WERI-Rb-1 (cell line): ENCODE measurements around the gene CYP27B1.

Source experiments
- DNase-seq: peaks from one replicate; pipeline ENCODE4 v3.0.0-alpha.2; 2020
- H3K27ac ChIP-seq: fragments of 250-450 bp; sonication (Bioruptor Pico); 2 replicates; pipeline ENCODE4 v1.5.1; 2020; ENCODE audit warnings: mild to moderate bottlenecking, moderate library complexity
- H3K27me3 ChIP-seq: fragments of 250-450 bp; sonication (Bioruptor Pico); 2 replicates; pipeline ENCODE4 v1.5.1; 2021; ENCODE audit warnings: mild to moderate bottlenecking, low read depth, moderate library complexity; ENCODE audit not compliant: insufficient read depth, severe bottlenecking
- H3K36me3 ChIP-seq: fragments of 250-450 bp; sonication (Bioruptor Pico); 2 replicates; pipeline ENCODE4 v1.5.1; 2020; ENCODE audit warnings: mild to moderate bottlenecking, moderate library complexity
- H3K4me3 ChIP-seq: 2 replicates; pipeline ENCODE4 v1.5.1; 2011; ENCODE audit warnings: low read depth, mild to moderate bottlenecking, control low read depth, low read length
- H3K9me3 ChIP-seq: fragments of 250-450 bp; sonication (Bioruptor Pico); 2 replicates; pipeline ENCODE4 v1.5.1; 2021; ENCODE audit warnings: mild to moderate bottlenecking, moderate library complexity; ENCODE audit not compliant: severe bottlenecking
- CTCF ChIP-seq: IDR thresholded peaks from 2 replicates; pipeline ENCODE4 v1.5.1; 2011; ENCODE audit warnings: low read depth, mild to moderate bottlenecking, control low read depth, inconsistent platforms, low read length

CYP27B1 gene

GRCh38 chr12:57755194-57755453, 11.8 kb downstream of the CYP27B1 start:
- no peak for DNase-seq
- peak overlapping the region; percentile 56; the same call in 1 of the 2 replicates for H3K27ac ChIP-seq
- no peaks in the 10 kb centered on the region for H3K9me3 ChIP-seq
- no peak for TF ChIP-seq CTCF
- H3K36me3 ChIP-seq, result peaks cover 39% of the 10 kb centered on the region
- no peaks in the 10 kb centered on the region for H3K27me3 ChIP-seq
- peak overlapping the region; percentile 79 for H3K4me3 ChIP-seq

- Histone ChIP-seq H3K36me3 (peaks cover 37% of the 10 kb centered on the region), H3K9me3 (no peaks in the 10 kb centered on the region), H3K27me3 (no peaks in the 10 kb centered on the region), H3K4me3 (peak within 1 kb of the TSS; percentile 79), H3K27ac (peak within 1 kb of the TSS; percentile 56)
- peak; percentile 93 for DNase-seq
- no peak for TF ChIP-seq CTCF
Observed at GRCh38 chr12:57754411-57755193, 12.3 kb downstream of the CYP27B1 start, which contains the start of gene MARCHF9. TSS of gene MARCHF9 (plus strand) at chr12:57755103. CDS start at chr12:57755529, 426 bp downstream.

GRCh38 chr12:57753756-57754337, 13.0 kb downstream of the CYP27B1 start:
- peaks cover 40% of the 10 kb centered on the region for H3K36me3 ChIP-seq
- no peak for TF ChIP-seq CTCF
- H3K9me3 ChIP-seq, result no peaks in the 10 kb centered on the region
- DNase-seq, result no peak
- H3K27ac ChIP-seq, result peak overlapping the region; percentile 50
- H3K4me3 ChIP-seq, result no peak overlapping the region; the same call in 1 of the 2 replicates
- no peaks in the 10 kb centered on the region for H3K27me3 ChIP-seq

DNA sequence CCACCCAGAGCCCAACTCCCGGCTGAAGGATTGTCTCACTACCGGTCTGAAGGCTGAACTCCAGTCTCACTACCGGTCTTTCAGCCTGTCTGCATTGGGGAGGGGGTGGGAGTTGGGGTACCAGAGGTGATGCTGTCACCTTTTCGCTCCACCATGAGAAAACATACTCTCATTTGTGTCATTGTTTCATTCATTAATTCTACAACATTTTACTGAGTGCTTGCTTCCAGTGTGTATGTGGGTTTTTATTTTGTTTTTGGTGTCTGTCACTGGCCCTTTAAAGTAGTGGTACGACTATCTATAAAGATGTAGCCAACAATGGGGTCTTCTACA, 14.2 kb downstream of the CYP27B1 start:
- Histone ChIP-seq H3K4me3 (peak overlapping the region; percentile 52), H3K27ac (peak overlapping the region; percentile 82), H3K9me3 (no peaks in the 10 kb centered on the region), H3K36me3 (peaks cover 38% of the 10 kb centered on the region), H3K27me3 (no peaks in the 10 kb centered on the region)
- TF ChIP-seq CTCF, result no peak
- DNase-seq, result no peak

- Histone ChIP-seq H3K27ac (peak within 1 kb of the TSS; percentile 97), H3K9me3 (no peaks in the 10 kb centered on the region), H3K27me3 (no peaks in the 10 kb centered on the region), H3K36me3 (peaks cover 44% of the 10 kb centered on the region), H3K4me3 (peak within 1 kb of the TSS; percentile 80)
- peak; percentile 100 for DNase-seq
- TF ChIP-seq CTCF, result no peak
Observed at GRCh38 chr12:57751788-57752667, 14.8 kb downstream of the CYP27B1 start, which contains the start of gene CDK4. TSS of gene CDK4 (minus strand) at chr12:57752310. CDS start at chr12:57751717, 593 bp downstream.
